Fibroblast of skin of right biceps (primary cell): ENCODE measurements around the gene MNS1.
"Not testable (repeated sequence)": the region's sequence is repeated elsewhere in the genome, so short reads cannot be mapped to it uniquely, and the experiment has no call there.

Experiments
- DNase-seq: peaks from one replicate; pipeline ENCODE4 v3.0.0-alpha.2; 2013

MNS1 gene, protein sequence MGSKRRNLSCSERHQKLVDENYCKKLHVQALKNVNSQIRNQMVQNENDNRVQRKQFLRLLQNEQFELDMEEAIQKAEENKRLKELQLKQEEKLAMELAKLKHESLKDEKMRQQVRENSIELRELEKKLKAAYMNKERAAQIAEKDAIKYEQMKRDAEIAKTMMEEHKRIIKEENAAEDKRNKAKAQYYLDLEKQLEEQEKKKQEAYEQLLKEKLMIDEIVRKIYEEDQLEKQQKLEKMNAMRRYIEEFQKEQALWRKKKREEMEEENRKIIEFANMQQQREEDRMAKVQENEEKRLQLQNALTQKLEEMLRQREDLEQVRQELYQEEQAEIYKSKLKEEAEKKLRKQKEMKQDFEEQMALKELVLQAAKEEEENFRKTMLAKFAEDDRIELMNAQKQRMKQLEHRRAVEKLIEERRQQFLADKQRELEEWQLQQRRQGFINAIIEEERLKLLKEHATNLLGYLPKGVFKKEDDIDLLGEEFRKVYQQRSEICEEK

DNA sequence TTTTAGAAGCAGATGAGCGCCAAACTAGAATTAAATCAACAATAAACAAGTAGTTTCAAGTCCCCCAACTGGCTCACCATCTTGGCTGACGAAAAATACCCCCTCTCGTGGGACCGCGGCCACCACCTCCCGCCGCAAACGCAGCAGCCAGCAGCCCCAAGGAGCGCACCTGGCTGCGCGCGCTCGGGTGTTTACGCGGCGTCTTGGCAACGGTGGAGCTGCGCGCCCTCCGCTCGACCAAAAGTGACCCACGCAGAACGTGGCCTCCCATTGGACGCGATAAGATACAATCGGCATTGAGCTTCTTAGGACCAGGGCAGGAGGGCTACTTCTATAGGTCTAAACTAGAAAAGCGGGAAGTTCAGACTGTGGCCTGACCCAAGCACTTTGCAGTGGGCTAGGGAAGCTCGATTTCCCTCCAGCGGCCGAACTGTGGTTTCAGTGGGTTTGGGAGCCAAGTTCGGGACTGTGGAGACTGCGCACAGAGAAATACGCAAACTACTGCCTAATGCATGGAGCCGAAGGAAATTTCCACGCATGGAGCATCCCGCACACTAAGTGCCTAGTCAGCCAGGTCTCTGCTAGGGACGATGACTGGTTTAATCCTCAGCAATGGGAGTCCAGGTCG, at the start of gene MNS1:
TSS of gene MNS1 (minus strand) at position 245 of the 628 bp plus-strand sequence. CDS start at position 80, 165 bp downstream.
- peak; percentile 96 for DNase-seq

DNA sequence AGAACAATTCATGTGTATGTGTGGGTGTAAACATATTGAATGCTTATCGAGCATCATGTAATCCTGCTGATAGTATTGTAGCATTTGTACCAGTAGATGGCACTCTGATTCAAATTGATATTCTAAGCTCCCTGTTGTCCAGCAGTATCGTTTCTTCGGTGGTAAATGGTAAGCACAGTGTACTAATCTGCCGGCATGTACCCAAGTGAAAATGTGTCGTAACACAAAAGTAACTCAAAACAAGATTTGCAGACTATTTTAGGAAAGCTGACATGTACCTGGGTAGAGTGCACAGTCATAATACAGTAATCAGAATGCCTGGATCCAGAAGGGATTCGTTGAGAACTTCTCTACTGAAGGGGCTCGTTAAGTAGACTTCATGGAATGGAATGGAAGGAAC, 31.7 kb upstream of the MNS1 start:
- peak; percentile 65 for DNase-seq

DNA sequence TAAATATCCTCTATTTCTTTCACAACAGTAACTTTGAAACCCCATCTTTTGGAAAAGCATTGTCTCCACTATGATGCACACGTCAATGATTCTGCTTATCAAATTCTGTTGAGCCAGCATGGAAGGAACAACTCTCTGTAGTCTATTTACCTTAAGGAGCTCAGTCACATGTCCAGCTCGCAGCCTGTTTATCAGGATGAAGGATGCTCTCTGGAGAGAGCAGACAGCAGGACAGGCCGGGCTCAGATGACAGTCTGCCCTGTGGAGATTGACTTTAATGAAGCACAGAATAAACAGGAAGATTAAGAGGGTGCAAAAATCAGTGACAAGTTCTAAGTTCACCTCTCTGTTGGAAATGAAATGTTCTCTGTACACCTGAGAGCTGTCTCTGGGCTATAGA, 30.6 kb upstream of the MNS1 start:
- no peak for DNase-seq

DNA sequence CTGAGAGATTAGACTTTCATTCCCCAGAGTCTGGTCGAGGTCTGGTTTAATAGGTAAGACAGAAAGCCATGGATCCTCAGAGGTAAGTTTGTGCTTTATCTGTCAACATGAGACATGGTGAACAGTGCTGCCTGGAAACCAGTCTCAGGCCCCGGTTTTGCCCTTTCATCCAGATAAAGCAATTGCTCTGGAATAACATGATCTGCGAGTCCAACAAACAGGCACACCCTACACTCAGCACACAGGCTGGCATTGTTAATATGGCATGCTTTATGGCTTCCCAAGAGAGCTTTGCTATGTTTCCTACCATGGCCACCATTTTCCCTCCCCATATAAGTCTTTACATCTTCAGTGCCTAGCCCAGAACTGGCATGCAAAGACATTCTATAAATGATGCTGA, 30.1 kb upstream of the MNS1 start:
- DNase-seq, result no peak

DNA sequence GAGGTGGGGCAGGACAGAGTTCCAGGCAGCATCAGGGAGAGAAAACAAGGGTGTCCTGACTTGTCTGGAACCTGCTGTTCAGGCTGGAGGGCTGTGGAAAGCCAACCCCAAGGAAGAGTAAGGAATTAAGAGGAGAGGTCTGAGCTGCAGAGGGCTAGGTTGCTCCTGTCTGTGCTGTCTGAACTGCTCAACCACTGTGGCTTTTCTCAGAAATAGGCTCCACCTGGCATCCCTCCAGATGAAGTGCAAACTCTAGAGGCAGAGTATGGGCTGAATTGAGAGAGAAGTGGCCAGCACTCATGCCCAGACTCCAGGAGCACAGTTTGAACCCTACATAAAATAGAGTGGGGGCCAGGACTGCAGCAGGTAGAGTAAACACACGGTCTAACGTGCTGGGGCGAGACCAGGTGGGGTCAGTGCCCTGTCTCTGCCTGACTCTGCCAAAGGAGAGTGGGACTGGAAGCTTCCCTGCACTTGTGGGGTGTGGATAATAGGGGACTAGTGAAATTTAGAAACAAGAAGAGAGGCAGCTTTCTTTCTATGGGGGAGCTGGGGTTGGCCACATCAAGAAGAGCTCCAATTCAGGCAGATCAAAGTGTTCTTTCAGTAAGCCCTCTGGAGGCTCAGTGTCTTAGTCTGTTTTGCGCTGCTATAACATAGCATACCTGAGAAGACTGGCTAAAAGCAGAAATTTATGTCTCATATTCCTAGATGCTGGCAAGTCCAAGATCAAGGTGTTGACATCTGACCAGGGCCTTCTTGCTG, 28.0 kb upstream of the MNS1 start:
- DNase-seq, result no peak

DNA sequence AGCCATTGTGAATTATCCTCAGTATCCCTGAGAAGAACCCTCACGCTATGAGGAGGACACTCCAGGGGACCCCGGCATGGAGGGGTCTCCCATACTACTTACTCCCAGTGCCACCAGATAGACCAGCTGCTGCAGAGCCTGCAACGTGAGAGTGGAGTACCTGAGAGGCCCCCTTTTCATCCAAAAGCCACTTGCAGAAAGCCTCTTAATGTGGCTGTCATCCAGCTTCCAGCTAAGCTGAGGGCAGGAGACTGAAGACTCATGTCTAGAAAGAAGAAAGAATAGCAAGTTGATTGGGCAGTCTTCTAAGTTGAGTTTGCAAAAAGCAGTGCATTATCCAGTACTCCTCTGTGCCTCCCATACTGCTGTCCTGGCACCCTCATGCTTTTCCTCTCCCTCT, 27.3 kb upstream of the MNS1 start:
- no peak for DNase-seq

DNA sequence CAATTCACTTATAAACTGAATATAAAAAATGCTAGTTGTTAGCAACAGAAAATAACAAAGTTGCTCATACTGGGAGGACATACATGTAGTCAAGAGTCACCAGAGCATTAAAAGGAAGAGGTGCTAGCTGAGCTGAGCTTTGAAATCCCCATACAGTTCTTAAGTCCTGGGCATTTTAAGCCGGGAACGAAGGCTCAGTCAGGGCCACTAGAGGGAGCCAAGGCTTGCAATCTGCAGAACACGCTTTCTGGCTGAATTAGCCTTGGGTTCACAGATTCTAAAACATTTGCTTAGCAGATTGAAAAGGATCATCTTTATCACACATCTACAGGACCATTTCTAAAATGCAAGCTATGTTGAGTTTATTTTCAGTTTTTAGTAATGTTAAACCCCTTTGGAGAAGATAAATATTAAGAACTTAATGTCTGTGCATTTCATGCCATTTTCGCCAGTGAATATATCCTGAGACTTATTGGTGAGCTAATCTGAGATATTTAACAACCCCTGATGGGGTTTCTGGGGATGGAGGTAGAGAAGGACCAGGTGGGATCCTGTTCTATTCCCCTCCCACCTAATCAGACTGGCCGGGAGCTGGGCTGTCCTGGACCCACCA, 26.3 kb upstream of the MNS1 start:
- DNase-seq, result peak; percentile 66

DNA sequence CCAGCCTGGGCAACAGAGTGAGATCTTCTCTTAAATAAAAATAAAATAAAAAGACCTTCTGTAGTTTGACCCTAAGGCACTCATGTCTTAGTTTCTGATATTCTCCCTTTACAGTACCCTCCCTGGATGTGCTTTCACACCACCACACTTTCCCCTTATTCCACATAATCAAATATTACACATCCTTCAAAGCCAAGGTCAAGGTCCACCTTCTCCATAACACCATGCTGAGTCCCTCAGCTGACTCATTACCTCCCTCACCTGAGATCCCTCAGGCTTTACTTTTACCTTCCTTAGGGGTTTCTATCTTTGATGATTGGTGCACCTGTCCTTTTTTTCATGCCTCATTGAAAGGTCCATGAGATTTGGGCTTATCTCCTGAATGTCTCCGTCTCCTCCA, 25.5 kb upstream of the MNS1 start:
- DNase-seq, result no peak

DNA sequence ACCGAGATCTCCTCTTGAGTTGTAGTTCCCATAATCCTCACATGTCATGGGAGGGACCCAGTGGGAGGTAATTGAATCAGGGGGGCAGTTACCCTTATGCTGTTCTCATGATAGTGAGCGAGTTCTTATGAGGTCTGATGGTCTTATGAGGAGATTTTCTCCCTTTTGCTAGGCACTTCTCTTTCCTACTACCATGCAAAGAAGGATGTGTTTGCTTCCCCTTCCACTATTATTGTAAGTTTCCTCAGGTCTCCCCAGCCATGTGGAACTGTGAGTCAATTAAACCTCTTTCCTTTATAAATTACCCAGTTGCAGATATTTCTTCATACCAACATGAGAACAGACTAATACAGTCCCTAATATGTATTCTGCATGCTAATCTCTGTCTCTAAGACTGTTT, 21.3 kb upstream of the MNS1 start:
- DNase-seq, result not testable (repeated sequence)

DNA sequence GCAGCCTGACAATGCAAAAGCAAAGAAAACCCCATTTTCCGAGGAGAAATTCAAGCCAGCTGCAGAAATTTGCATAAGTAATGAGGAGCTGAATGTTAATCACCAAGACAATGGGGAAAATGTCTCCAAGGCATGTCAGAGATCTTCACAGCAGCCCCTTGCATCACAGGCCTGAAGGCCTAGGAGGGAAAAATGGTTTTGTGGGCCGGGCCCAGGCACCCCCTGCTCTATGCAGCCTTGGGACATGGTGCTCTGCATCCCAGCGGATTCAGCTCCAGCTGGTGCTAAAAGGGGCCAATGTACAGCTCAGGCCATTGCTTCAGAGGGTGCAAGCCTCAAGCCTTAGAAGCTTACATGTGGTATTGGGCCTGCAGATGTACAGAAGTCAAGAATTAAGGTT, 20.5 kb upstream of the MNS1 start:
- DNase-seq, result not testable (repeated sequence)

DNA sequence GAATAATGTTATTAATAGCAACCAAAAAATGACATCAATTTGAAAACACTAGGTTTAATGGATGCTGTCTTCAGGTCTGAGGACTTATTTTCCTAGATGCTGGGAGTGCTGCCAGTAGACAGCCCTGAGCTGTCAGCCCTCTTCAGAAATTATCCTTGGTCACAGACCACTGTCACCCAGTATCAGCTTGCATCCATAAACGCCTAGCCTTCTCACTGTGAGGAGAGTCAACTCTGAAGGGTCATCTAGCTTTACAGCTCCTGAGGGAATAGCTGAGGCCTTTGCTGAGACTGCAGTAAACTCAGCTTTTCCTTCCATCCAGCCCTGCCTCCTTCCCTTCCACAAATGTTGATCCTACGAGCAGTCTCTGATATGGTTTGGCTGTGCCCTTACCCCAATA, 19.4 kb upstream of the MNS1 start:
- DNase-seq, result peak; percentile 54

DNA sequence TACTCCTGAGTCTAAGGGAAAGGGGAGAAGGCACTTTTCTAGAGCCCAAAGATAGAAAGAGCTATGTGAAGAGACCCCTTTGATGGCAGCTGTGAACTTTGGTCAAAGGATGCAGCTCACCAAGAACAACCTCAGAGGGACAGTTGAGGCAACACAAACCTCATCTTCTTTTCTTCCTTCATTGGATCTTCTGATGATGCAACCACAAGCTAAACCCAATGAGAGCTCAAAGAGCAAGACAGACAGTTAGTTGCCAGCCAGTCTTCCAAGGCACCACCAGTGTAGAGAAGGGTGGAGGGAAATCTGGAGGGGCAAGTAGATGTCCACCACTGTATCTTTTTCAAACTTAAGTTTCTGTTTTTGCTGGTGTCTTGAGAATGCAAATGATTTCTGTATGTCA, 10.4 kb upstream of the MNS1 start:
- DNase-seq, result no peak

DNA sequence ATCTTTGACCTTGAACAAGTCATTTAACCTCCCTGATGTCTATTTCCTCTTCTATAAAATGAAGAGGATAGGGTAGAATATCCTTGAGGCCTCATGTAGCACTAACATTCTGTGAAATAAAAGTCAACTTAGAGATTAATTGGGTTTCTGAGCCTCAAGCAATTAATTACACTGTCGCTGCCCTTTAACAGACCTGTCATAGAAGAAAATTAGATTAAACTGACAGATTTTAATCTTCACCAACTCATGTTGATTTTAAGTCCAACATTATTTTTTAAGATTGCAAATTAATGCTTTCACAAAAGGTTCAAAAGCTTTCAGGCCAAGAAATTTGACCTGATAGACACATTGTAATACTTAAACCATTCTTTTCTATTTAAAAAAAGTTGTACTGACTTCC, 8.1 kb upstream of the MNS1 start:
- no peak for DNase-seq

DNA sequence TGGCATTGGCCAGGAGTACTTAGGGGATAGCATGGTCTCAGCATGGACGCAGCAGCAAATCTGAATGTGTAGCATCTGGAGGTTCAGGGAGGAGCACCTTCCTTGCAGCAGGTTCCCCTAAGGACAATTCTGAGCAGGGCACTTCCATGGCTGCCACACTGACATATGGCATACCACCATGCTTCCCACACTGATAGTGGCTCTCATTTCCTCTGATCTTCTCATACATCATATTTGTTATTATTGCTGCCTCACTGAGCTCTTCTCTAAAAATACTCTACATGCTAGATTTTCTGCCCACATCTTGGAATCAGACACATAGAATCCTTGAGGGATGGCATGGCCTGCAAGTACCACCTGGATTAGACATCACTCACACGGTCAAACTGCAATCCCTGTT, 7.3 kb upstream of the MNS1 start:
- DNase-seq, result no peak

DNA sequence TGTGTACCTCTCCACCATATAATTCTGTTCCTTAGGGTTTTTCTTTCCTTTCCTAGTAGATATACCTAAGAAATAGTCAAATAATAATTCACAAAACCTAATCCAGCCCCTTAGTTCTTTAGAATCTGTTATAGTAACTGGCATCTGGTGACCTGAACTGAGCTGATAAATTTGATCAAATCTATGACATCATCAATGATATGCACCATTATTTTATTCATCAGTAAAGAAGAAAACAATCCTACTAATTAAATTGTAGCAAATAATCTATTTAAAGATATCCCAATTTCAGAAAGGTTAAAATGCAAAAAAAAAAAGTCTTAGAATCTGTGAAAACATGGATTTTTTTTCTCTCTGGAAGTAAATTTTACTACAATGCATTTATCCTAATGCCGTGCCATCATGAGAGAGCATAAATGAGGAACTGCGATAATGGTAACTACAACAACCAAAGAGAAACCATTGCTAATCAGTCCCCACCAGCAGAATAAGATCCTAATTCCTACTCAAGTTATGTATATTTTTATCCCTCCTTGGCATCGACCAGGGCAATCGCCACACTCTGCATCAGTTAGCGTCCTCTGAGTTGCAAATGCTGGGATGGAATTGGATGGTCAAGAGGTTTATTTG, 6.6 kb upstream of the MNS1 start:
- DNase-seq, result no peak

DNA sequence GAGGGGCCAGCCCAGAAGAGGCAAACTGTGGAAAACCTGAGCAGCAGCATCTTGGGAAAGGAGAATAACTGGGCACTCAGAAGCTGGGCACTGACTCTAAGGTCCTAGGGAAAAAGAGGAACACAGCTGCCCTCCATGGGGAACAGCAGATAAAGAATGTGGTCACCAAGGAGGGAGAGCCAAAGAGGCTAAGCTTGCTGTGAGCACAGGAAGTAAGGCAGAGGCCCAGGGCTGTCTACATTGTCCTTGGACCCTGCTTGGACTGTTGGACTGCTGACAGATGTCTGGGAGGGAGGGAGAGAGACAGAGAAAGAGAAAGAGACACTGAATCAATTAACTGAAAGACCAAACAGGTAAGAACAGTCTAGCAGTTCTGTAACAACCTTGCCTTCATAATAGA, 4.5 kb upstream of the MNS1 start:
- DNase-seq, result no peak

DNA sequence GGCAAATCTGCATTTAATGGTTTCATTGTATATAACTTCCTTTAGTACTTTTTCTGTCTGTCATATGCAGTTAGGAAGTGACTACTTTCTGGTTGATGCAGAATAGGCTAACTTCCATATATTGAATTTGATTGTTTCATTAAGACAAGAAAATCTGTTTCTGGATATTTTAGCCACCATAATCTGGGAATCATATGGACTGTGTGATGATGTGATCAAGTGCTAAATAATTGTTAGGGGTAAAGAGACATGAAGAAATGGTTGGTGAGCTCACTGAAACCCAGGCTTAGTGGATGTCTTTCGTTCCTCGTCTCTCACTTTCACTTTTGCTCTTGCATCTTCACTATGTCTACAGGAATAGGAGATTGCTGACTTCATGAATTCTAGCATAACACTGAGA, 3.5 kb upstream of the MNS1 start:
- peak; percentile 12 for DNase-seq

DNA sequence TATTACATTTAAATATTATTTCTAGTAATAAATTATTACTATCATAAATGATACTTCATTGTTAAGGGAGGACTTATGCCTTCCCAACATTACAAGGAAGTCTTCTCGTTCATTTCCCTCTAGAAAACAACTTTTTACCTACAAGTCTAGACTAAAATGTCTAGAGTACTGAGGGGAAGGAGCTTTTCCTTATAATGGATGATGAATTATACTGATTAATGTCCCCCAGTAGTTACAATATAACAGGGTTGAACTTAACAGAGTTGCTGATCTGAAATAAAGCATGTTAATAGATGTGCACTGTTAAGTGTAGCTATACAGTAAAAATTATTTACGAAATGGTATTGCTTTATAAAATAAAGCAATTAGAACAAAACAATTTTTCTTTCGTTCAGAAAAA, 2.7 kb upstream of the MNS1 start:
- DNase-seq, result no peak

DNA sequence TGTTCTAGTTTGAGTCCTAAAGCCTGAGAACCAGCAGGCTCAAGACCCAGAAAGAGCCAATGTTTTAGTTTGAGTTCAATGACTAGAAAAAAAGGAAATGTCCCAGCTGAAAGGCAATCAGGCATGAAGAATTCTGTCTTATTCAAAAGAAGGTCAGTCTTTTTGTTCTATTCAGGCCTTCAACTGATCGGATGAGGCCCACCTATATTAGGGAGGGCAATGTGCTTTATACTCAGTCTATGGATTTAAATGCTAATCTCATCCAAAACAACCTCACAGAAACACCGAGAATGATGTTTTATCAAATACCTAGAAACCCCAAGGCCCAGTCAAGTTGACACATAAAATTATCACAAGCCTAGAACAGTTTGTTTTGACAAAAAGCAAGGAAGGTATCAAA, 4.0 kb downstream of the MNS1 start:
- no peak for DNase-seq

DNA sequence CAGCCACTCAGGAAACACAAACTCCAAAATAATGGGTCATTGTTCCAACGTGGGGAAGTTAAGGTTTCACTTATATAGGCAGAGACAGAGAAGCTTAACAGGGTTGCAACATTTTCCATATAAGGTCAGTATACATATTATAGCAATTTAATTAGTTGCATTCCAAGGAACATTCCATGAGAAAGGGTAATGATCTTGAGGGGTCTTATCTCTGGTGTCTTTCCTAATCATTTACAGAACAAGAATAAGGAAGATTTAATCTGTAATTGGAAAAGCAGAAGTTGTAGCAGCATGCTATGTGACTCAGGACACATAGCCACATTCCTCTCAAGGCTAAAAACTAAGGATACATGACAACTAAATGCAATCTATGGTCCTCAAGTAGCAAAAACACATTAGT, 4.9 kb downstream of the MNS1 start:
- peak; percentile 79 for DNase-seq

DNA sequence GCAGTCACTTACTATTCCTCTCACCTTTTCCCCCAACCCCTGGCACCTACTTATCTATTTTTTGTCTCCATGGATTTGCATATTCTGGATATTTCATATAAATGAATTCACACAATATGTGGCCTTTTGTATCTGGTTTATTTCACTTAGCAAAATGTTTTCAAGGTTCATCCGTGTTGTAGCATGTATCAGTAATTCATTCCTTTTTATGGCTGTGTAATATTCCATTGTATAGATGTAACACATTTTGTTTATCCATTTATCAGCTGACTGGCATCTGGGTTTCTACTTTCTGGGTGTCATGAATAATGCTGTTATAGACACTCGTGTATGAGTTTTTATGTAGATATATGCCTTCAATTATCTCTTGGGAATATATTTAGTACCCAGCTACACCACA, 5.8 kb downstream of the MNS1 start:
- DNase-seq, result no peak

DNA sequence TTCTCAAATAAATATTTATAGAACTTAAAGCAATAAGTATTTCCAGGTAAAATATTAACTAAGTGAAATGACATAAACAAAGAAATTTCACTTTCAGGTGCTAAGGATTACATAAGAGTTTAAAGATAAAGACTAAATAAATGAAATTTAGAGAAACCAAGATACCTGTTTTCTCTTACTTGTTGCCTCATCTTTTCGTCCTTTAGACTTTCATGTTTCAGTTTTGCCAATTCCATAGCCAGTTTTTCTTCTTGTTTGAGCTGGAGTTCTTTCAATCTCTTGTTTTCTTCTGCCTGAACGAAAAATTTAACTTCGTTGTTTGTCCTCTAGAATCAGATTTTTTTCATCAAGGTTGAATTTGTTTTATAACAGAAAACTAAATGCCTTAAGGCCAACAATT, 8.7 kb downstream of the MNS1 start:
- DNase-seq, result no peak

DNA sequence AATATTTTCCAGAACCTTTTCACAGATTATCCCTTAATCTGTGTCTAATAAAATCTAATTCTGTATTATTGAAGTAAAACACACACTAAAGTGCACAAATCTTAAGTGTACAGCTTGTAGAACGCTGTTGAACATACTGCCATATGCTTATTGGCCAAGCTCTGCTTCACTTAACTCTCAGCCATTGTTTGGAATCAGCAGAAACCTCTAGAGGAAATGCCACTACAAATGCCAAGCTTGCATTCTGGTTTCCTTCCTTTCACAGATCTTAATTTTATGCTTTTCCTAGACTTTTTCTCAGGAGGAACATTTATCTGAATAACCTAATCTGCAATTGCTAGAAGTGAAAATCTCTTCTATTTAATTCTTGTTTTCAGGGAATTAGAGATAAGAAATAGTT, 10.1 kb downstream of the MNS1 start:
- DNase-seq, result no peak
